Peyer's patch (tissue), 4 donors: ENCODE data around the gene F5. TPM values are rescaled to one million over a fixed set of nuclear protein-coding genes. Genes with fewer than 3 reads are reported as not detected.

ENCODE experiments used
- DNase-seq, 3 donors: peaks; one replicate each; pipeline ENCODE4 v3.0.0-alpha.2; 2017 to 2019
- H3K27ac ChIP-seq, 4 donors: fragments of 200-600 bp; sonication (generic); one replicate each; pipeline ENCODE4 v1.5.1; 2016 to 2019
- H3K27me3 ChIP-seq, 2 donors: fragments of 200-600 bp; sonication (generic); one replicate each; pipeline ENCODE4 v1.5.1; 2019
- H3K36me3 ChIP-seq, 3 donors: fragments of 200-600 bp; sonication (generic); one replicate each; pipeline ENCODE4 v1.5.1; 2016 to 2019
- H3K4me1 ChIP-seq, 4 donors: fragments of 200-600 bp; sonication (generic); one replicate each; pipeline ENCODE4 v1.5.1; 2016 to 2019
- H3K4me3 ChIP-seq, 4 donors: fragments of 200-600 bp; sonication (generic); 1 replicate in 3 of 4; 2 replicates in 1 of 4; pipeline ENCODE4 v1.5.1; 2016 to 2019; ENCODE audit warnings: mild to moderate bottlenecking in 1 of 4
- H3K9me3 ChIP-seq, 4 donors: fragments of 200-600 bp; sonication (generic); one replicate each; pipeline ENCODE4 v1.5.1; 2016 to 2019; ENCODE audit warnings: mild to moderate bottlenecking in 1 of 4
- POLR2A ChIP-seq, 2 donors: fragments of 450-650 bp; IDR thresholded peaks; one replicate each; pipeline ENCODE4 v1.5.1; 2017; ENCODE audit warnings: antibody characterized with exemption in 2 of 2, mild to moderate bottlenecking in 2 of 2, moderate library complexity in 2 of 2
- total RNA-seq, 4 donors: library from RNA; depleted of rRNA; stranded (reverse); fragments of >200 nt; gene quantifications; one replicate each; pipeline ENCODE4 v1.1.0, GENCODE V29; 2016
- TF ChIP-seq, protein P1 (sequence below), 6 experiments: fragments of 450-650 bp in 4 of 6; fragments of 200-600 bp in 2 of 6; sonication (generic) in 1 of 6; IDR thresholded peaks; one replicate each; pipeline ENCODE4 v1.5.1; 2017 to 2019; ENCODE audit warnings: antibody characterized with exemption in 6 of 6, mild to moderate bottlenecking in 3 of 6, moderate library complexity in 1 of 6

F5 gene
- total RNA-seq, 4 donors from 2014 or later: 0.18 to 0.80 (median 0.28) TPM; not detected in 1

DNA sequence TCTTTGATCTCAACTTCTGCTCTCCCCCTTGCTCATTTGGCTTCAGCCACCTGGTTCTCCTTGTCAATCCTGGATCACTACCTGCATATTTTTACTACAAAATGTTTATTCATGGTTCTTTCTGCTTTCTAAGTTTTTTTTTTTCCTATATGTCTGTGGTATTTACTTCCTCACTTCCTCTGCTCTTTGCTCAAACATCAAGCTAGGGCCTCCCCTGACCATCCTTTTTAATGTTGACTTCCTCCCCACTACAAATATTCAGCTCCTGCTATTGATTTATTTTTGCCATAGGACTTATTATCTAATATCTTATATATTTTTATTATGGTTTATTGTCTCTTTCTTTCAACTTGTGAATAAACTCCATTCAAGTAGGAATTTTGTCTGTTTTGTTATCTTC lies 86.5 kb downstream of the F5 start:
- Histone ChIP-seq H3K27ac (no peak overlapping the region), H3K27me3 (no peaks in the 10 kb centered on the region), H3K4me1 (no peaks in the 10 kb centered on the region), H3K36me3 (no peaks in the 10 kb centered on the region), H3K4me3 (no peak overlapping the region), H3K9me3 (no peaks in the 10 kb centered on the region)
- DNase-seq: no peak
- TF ChIP-seq POLR2A (IDR thresholded peaks at IDR 0.05): no peak

DNA sequence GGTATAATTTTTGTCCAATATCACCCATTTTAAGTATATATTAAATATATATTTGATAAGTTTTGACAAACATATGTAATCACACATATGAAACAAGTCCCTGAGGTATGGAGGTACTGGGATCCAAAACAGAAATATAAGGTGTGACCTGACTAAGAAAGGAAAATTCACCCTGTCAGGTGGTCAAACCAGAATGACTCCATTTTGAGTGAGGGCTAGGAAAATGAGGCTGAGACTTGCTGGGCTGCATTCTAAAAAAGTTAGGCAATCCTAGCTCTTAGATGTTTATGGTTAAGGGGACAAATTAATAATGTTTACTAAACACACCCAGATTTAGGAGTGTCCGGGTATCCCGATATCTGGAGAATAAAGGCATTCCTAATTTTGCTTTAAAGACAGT lies 89.0 kb downstream of the F5 start:
- Histone ChIP-seq H3K4me1 (no peaks in the 10 kb centered on the region), H3K36me3 (no peaks in the 10 kb centered on the region), H3K27ac (no peak overlapping the region), H3K9me3 (no peaks in the 10 kb centered on the region), H3K27me3 (no peaks in the 10 kb centered on the region), H3K4me3 (no peak overlapping the region)
- no peak for TF ChIP-seq POLR2A (IDR thresholded peaks at IDR 0.05)
- TF ChIP-seq, protein P1, sequence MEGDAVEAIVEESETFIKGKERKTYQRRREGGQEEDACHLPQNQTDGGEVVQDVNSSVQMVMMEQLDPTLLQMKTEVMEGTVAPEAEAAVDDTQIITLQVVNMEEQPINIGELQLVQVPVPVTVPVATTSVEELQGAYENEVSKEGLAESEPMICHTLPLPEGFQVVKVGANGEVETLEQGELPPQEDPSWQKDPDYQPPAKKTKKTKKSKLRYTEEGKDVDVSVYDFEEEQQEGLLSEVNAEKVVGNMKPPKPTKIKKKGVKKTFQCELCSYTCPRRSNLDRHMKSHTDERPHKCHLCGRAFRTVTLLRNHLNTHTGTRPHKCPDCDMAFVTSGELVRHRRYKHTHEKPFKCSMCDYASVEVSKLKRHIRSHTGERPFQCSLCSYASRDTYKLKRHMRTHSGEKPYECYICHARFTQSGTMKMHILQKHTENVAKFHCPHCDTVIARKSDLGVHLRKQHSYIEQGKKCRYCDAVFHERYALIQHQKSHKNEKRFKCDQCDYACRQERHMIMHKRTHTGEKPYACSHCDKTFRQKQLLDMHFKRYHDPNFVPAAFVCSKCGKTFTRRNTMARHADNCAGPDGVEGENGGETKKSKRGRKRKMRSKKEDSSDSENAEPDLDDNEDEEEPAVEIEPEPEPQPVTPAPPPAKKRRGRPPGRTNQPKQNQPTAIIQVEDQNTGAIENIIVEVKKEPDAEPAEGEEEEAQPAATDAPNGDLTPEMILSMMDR (IDR thresholded peaks at IDR 0.05): no peak
- DNase-seq: no peak

DNA sequence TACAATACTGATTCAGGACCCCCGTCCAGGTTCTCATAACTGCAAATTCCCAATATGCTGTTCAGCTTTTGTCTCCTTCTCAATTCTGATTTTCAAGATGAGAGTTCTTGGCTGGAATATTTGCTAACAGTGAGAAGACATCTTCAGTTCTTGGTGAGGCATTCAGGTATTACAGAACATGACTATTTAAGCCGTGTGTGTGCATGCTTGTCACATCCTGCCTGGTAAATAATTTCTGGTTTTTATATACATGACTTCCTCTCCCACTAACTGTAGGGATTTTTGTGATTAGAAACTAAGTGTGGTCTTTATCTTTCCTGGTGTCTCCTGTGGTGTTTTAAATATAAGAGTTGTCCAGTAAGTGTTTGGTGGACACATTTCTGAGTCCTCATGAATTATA lies 90.4 kb downstream of the F5 start:
- DNase-seq: no peak
- H3K4me3 ChIP-seq: no peak overlapping the region
- H3K27ac ChIP-seq: no peak overlapping the region
- no peaks in the 10 kb centered on the region for H3K36me3 ChIP-seq
- no peaks in the 10 kb centered on the region for H3K27me3 ChIP-seq
- H3K4me1 ChIP-seq: no peaks in the 10 kb centered on the region
- TF ChIP-seq POLR2A (IDR thresholded peaks at IDR 0.05): no peak
- TF ChIP-seq, protein P1 (IDR thresholded peaks at IDR 0.05): no peak
- H3K9me3 ChIP-seq: no peaks in the 10 kb centered on the region

DNA sequence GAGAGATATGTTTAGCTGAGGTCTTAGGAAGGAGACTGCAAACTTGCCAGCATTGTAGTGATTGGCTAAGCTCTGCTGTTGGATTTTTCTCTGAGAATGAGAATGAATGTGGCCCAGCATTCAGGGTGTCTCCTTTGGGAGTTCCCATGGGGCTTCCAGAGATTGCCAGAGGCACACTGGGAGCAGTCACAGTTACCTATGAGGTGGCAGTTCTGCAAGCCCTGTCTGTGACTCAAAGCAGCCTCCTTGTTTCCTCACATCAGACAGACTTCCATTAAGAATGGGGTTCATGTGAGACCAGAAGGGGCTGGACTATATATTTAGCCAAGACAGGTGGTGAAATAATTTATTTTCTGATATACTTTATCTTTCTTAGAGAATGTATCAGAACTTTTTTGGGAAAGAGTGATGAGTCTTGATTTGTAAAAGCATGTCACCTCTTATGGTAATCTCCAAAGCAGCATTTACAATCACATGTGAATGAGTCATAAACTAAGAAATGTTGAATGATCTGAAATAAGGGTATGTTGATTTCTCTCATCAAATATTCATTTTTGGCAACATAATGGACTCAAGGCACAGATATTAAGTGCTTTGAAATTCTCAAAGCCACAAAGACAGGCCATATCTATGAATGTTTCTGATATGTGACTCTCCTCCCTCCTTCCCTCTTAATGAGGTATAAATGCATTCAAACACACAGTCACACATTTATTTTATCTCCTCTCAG lies 91.1 kb downstream of the F5 start:
- TF ChIP-seq POLR2A (IDR thresholded peaks at IDR 0.05): no peak
- TF ChIP-seq, protein P1 (IDR thresholded peaks at IDR 0.05): no peak
- Histone ChIP-seq H3K36me3 (no peaks in the 10 kb centered on the region), H3K27ac (no peak overlapping the region)

DNA sequence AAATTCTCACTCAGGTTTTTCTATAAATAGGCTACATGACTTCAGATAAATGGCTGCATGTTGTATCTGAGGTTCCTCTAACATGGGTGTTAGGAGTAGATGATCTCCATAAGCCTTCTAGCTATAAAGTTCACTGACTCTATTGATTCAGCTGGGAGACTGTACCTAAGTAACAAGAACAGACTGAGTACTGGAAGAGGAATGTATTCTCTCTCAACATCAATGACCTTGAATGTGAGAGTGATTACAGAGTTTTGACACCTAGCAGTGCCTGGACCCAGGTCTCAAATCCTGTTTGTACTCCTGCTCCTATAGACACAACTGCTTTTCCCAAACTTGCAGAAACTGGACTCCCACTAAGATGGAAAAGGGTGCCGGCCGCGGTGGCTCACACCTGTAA lies 91.9 kb downstream of the F5 start:
- DNase-seq: no peak
- no peak overlapping the region for H3K27ac ChIP-seq
- no peaks in the 10 kb centered on the region for H3K27me3 ChIP-seq
- no peaks in the 10 kb centered on the region for H3K4me1 ChIP-seq
- H3K4me3 ChIP-seq: no peak overlapping the region
- H3K9me3 ChIP-seq: no peaks in the 10 kb centered on the region
- no peak for TF ChIP-seq POLR2A (IDR thresholded peaks at IDR 0.05)
- TF ChIP-seq, protein P1 (IDR thresholded peaks at IDR 0.05): no peak
- no peaks in the 10 kb centered on the region for H3K36me3 ChIP-seq

More for the DNA sequence above, 91.1 kb downstream of the F5 start:
- Histone ChIP-seq H3K27me3 (no peaks in the 10 kb centered on the region), H3K9me3 (no peaks in the 10 kb centered on the region), H3K4me3 (no peak overlapping the region), H3K4me1 (no peaks in the 10 kb centered on the region)
- no peak for DNase-seq

DNA sequence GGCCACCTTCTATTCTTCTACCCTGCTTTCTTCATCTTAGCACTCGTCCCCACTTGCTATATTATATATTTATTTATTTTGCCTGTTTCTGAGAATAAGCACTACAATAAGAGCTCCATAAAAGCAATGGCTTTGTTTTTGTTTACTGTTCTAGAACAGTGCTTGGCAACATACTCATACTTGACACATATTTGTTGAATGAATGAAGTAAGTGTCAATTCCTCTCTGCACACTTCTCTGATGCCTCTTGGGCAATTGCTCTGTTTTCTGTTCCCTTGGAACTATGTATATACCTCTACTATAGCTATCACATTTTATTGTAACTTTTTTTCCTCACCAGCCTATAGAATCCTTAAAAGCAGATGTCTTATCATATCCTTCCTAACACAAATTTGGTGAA lies 93.0 kb downstream of the F5 start:
- no peak overlapping the region for H3K27ac ChIP-seq

More for the DNA sequence above, 93.0 kb downstream of the F5 start:
- no peak for DNase-seq
- H3K27me3 ChIP-seq: no peaks in the 10 kb centered on the region
- H3K9me3 ChIP-seq: no peaks in the 10 kb centered on the region
- H3K36me3 ChIP-seq: no peaks in the 10 kb centered on the region
- no peak overlapping the region for H3K4me3 ChIP-seq
- no peaks in the 10 kb centered on the region for H3K4me1 ChIP-seq
- TF ChIP-seq POLR2A (IDR thresholded peaks at IDR 0.05): no peak
- TF ChIP-seq, protein P1 (IDR thresholded peaks at IDR 0.05): no peak
